Measurements from ENCODE around the gene SDCBP2.

- TF ChIP-seq HCFC1 (IDR thresholded peaks at IDR 0.05; ENCODE audit: low read length): no peak
- no peak for TF ChIP-seq CTCF (IDR thresholded peaks at IDR 0.05 in 2 of 3, conservative IDR thresholded peaks at IDR 0.05 in 1 of 3; ENCODE audit: control insufficient read depth in 2 of 3, extremely low read depth in 1 of 3, insufficient read depth in 1 of 3, low read depth in 3 of 3, low read length in 3 of 3)
- TF ChIP-seq SRF (IDR thresholded peaks at IDR 0.05; ENCODE audit: low read depth in 2 of 2, low read length in 2 of 2): no peak
- TF ChIP-seq FOS (IDR thresholded peaks at IDR 0.05; ENCODE audit: borderline replicate concordance, extremely low read depth, insufficient read length): no peak
- TF ChIP-seq CEBPB (IDR thresholded peaks at IDR 0.05; ENCODE audit: borderline replicate concordance in 1 of 2, low read depth in 2 of 2, low read length in 2 of 2): no peak
- TF ChIP-seq POLR2A (IDR thresholded peaks at IDR 0.05; ENCODE audit: low read depth, low read length): no peak
- TF ChIP-seq HDAC2 (IDR thresholded peaks at IDR 0.05): no peak
- no peak for TF ChIP-seq USF1 (IDR thresholded peaks at IDR 0.05; ENCODE audit: borderline replicate concordance, extremely low read length, insufficient read depth, low read depth, low read length)
- TF ChIP-seq ZNF217 (IDR thresholded peaks at IDR 0.05): no peak
- TF ChIP-seq ZBTB4 (CRISPR knock-in tag; IDR thresholded peaks at IDR 0.05): no peak
- no peak for TF ChIP-seq EZH2 (IDR thresholded peaks at IDR 0.05; ENCODE audit: borderline replicate concordance, control insufficient read depth, low read depth, low read length)
- no peak for TF ChIP-seq TBL1XR1 (IDR thresholded peaks at IDR 0.05; ENCODE audit: low read depth, low read length)
Observed at GRCh38 chr20:1324598-1325172, 4.3 kb downstream of the SDCBP2 start.

All from GM12878 (cell line).